MCF 10A (cell line): ENCODE measurements around the gene AGO1. TPM values are rescaled to one million over a fixed set of nuclear protein-coding genes. Genes with fewer than 3 reads are reported as not detected.

Source experiments
- BruUV-seq: library from RNA; stranded (reverse); fragments of 400-500 nt; replicated peaks from 2 replicates; lab custom pipeline; 2021; lab: Mats Ljungman, UMichigan
- CTCF ChIA-PET: fragments of 300-600 bp; sonication (Branson Sonifier 250); formaldehyde crosslinking; extraction: SDS; loops from one replicate; lab custom pipeline; 2021; ENCODE audit warnings: antibody characterized with exemption, inconsistent platforms; lab: Yijun Ruan, JAX
- POLR2A ChIA-PET: fragments of 300-600, 350-650 bp; sonication (Branson Sonifier 250); formaldehyde crosslinking; extraction: SDS; loops from one replicate; lab custom pipeline; 2020; ENCODE audit warnings: antibody characterized with exemption, inconsistent platforms; lab: Yijun Ruan, JAX
- DNase-seq: peaks from one replicate; pipeline ENCODE4 v3.0.0-alpha.2; 2018; ENCODE audit not compliant: unreplicated experiment
- H3K27ac Mint-ChIP-seq: one replicate; pipeline ENCODE4 v1.8.0; 2022; ENCODE audit warnings: mild to moderate bottlenecking, low read depth, mixed read lengths; ENCODE audit not compliant: unreplicated experiment
- H3K27me3 Mint-ChIP-seq: one replicate; pipeline ENCODE4 v1.8.0; 2022; ENCODE audit warnings: mixed read lengths; ENCODE audit not compliant: insufficient read depth, unreplicated experiment
- H3K36me3 Mint-ChIP-seq: one replicate; pipeline ENCODE4 v1.8.0; 2022; ENCODE audit warnings: mild to moderate bottlenecking, moderate library complexity, mixed read lengths; ENCODE audit not compliant: insufficient read depth, unreplicated experiment
- H3K4me1 Mint-ChIP-seq: one replicate; pipeline ENCODE4 v1.8.0; 2022; ENCODE audit warnings: mixed read lengths; ENCODE audit not compliant: insufficient read depth, unreplicated experiment
- H3K4me3 Mint-ChIP-seq: one replicate; pipeline ENCODE4 v1.8.0; 2022; ENCODE audit warnings: mild to moderate bottlenecking, moderate library complexity, mixed read lengths; ENCODE audit not compliant: unreplicated experiment
- H3K9me3 Mint-ChIP-seq: one replicate; pipeline ENCODE4 v1.8.0; 2022; ENCODE audit warnings: mixed read lengths; ENCODE audit not compliant: unreplicated experiment
- CTCF ChIP-seq: fragments of 200-600 bp; IDR thresholded peaks from one replicate; pipeline ENCODE4 v1.8.0; 2022; ENCODE audit warnings: antibody characterized with exemption, mild to moderate bottlenecking; ENCODE audit not compliant: unreplicated experiment
- intact Hi-C: fragments of 100-400 bp; cut with micrococcal nuclease; formaldehyde crosslinking; loops from 2 replicates; pipeline ENCODE4 v1.14.1; 2022
- total RNA-seq: library from RNA; stranded (reverse); gene quantifications from 2 replicates; pipeline ENCODE4 v1.2.3, GENCODE V29; 2022

AGO1 gene
- total RNA-seq, 1 experiment from 2014 or later: 13.5 TPM

DNA sequence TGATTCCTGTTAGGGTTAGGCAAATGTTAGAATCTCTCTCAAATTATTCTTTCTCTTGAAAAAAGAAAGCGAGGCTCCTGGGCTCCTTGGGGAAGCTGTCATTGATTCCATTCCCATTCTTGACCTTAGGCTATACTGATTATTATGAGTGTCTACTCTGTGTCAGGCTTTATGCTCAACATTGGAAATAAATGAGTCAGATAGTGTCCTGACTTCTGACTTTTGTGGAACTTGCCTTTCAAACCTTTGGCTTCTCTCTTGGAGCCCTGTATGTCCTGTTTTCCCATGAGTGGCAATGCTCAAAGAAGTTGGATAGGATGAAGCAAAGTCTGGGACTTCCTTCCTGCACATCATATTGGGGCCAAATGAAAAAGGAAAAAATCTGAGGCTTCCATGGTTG is 11.6 kb downstream of the AGO1 start:
- Mint-ChIP-seq H3K36me3 (peaks cover 35% of the 10 kb centered on the region), H3K9me3 (no peaks in the 10 kb centered on the region), H3K27me3 (no peaks in the 10 kb centered on the region), H3K4me3 (no peak overlapping the region), H3K27ac (no peak overlapping the region), H3K4me1 (no peaks in the 10 kb centered on the region)
- intact Hi-C loops: no loop called here
- DNase-seq: no peak
- BruUV-seq: no TSS peak
- ChIA-PET POLR2A (no interaction called here), CTCF (no interaction called here)
- TF ChIP-seq CTCF: no peak

DNA sequence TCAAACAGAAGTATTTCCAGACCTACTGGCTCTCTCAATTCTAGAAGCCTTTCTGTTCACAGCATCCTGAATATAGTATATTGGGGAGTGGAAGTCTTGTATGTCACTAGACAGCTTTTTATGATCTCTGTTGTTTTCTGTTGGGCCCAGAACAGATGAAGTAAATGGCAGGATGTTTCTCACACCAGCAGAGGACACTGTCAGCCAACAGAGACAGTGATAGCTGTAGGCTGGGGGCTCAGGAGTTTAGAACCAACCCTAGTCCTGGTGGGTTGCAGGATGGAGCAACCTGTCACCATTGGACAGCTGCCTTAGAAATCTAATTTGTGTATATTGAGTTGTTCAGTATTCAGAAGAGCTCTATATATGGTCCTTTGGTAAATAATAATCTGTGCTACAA is 16.9 kb downstream of the AGO1 start:
- no peak for TF ChIP-seq CTCF
- peaks cover 26% of the 10 kb centered on the region for H3K36me3 Mint-ChIP-seq
- no peaks in the 10 kb centered on the region for H3K9me3 Mint-ChIP-seq
- no peak for DNase-seq
- CTCF ChIA-PET: interaction anchor here (0.7 to 1.8 kb wide), 3 partner anchors 13 to 331 kb away, joined by 3 to 6 read pairs (median 3); no protein-coding TSS in a partner anchor
- intact Hi-C loops: no loop called here
- no peaks in the 10 kb centered on the region for H3K27me3 Mint-ChIP-seq
- H3K27ac Mint-ChIP-seq: no peak overlapping the region
- POLR2A ChIA-PET: interaction anchor here (0.7 kb wide), 2 partner anchors 31 to 134 kb away, joined by 3 to 5 read pairs; partner anchors contain the start of gene AGO3
- BruUV-seq: no TSS peak
- no peaks in the 10 kb centered on the region for H3K4me1 Mint-ChIP-seq
- H3K4me3 Mint-ChIP-seq: no peak overlapping the region

GRCh38 chr1:35901235-35901634 is 18.2 kb downstream of the AGO1 start:
- ChIA-PET CTCF (interaction anchor here (0.7 to 1.8 kb wide), 2 partner anchors 19 to 1166 kb away, joined by 4 to 6 read pairs; no protein-coding TSS in a partner anchor), POLR2A (no interaction called here)
- Mint-ChIP-seq H3K4me3 (no peak overlapping the region), H3K27ac (no peak overlapping the region), H3K36me3 (peaks cover 35% of the 10 kb centered on the region), H3K9me3 (no peaks in the 10 kb centered on the region), H3K4me1 (no peaks in the 10 kb centered on the region), H3K27me3 (no peaks in the 10 kb centered on the region)
- no TSS peak for BruUV-seq
- intact Hi-C loops: no loop called here
- no peak for TF ChIP-seq CTCF
- DNase-seq: no peak

- DNase-seq: no peak
- TF ChIP-seq CTCF: no peak
- CTCF ChIA-PET: interaction anchor here (1.1 kb wide), 1 partner anchor 21 kb away, joined by 5 read pairs; no protein-coding TSS in a partner anchor
- no peak overlapping the region for H3K4me3 Mint-ChIP-seq
- no peaks in the 10 kb centered on the region for H3K4me1 Mint-ChIP-seq
- POLR2A ChIA-PET: no interaction called here
- intact Hi-C loops: no loop called here
- peaks cover 41% of the 10 kb centered on the region for H3K36me3 Mint-ChIP-seq
- no peaks in the 10 kb centered on the region for H3K27me3 Mint-ChIP-seq
- H3K9me3 Mint-ChIP-seq: no peaks in the 10 kb centered on the region
- no TSS peak for BruUV-seq
- H3K27ac Mint-ChIP-seq: no peak overlapping the region
Measured at GRCh38 chr1:35902671-35903070, 19.7 kb downstream of the AGO1 start.
